IPS-15b (cell line): ENCODE results near the gene PLXNA1.

Experiments
- H3K27me3 ChIP-seq: one replicate; pipeline ENCODE4 v1.6.1; 2013; ENCODE audit warnings: low read length; ENCODE audit not compliant: control insufficient read depth, insufficient read depth
- H3K36me3 ChIP-seq: one replicate; pipeline ENCODE4 v1.6.1; 2013; ENCODE audit warnings: low read length; ENCODE audit not compliant: control insufficient read depth, insufficient read depth
- H3K4me1 ChIP-seq: one replicate; pipeline ENCODE4 v1.6.1; 2013; ENCODE audit warnings: mild to moderate bottlenecking, low read length; ENCODE audit not compliant: control insufficient read depth, insufficient read depth
- H3K4me3 ChIP-seq: one replicate; pipeline ENCODE4 v1.5.1; 2013; ENCODE audit warnings: low read depth, low read length
- H3K9ac ChIP-seq: one replicate; pipeline ENCODE4 v1.6.1; 2013; ENCODE audit warnings: low read depth, mild to moderate bottlenecking, low read length
- H3K9me3 ChIP-seq: one replicate; pipeline ENCODE4 v1.6.1; 2013; ENCODE audit warnings: mild to moderate bottlenecking, low read length; ENCODE audit not compliant: control insufficient read depth, insufficient read depth

PLXNA1 gene

GRCh38 chr3:126982471-126983175, at the start of gene PLXNA1:
TSS of gene PLXNA1 (plus strand) at chr3:126983115. CDS start at chr3:126988594, 5,479 bp downstream.
- Histone ChIP-seq H3K4me1 (peaks cover 4% of the 10 kb centered on the region), H3K27me3 (peaks cover 9% of the 10 kb centered on the region), H3K36me3 (no peaks in the 10 kb centered on the region), H3K9ac (peak within 1 kb of the TSS; percentile 60), H3K9me3 (no peaks in the 10 kb centered on the region), H3K4me3 (peak within 1 kb of the TSS; percentile 60)

- Histone ChIP-seq H3K27me3 (no peaks in the 10 kb centered on the region), H3K4me3 (no peak overlapping the region), H3K4me1 (no peaks in the 10 kb centered on the region), H3K9me3 (no peaks in the 10 kb centered on the region), H3K9ac (no peak overlapping the region), H3K36me3 (no peaks in the 10 kb centered on the region)
Observed at GRCh38 chr3:126934031-126934531, 48.8 kb upstream of the PLXNA1 start.

- Histone ChIP-seq H3K4me1 (no peaks in the 10 kb centered on the region), H3K4me3 (no peak overlapping the region), H3K36me3 (no peaks in the 10 kb centered on the region), H3K9ac (no peak overlapping the region), H3K9me3 (no peaks in the 10 kb centered on the region), H3K27me3 (no peaks in the 10 kb centered on the region)
Observed at GRCh38 chr3:126934991-126935390, 47.9 kb upstream of the PLXNA1 start.

DNA sequence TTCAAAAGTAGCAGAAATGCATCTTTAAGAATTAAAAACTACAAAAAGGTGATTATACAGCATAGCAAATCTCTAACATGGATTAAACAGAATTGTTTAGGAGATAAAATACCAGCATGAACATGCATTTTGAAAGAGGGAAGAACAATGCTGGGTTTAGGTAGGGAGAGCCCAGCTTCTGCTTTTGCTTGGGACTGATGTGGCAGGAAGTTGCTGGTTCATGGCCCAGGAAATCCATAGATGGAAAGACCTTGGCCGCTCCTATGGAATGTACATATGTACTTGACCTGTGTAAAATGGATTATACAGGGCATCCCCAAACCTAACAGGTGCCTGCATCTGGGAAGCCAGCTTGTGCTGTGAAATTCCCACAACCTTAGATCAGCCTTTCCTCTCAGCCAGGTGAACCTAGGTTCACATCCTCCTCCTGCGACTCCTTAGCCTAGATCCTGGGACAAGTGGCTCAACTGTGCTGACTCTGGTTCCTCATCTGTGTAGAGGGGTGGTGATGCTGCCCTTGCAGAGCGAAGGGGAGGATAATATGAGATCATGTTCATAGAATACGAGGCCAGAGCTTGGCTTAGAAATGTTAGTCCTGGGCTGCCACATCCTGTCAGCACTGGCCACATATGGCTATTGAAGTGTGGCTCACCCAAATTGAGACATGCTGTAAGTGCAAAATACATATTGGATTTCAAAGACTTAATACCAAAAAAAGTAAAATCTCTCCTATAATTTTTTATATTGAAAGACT, 47.0 kb upstream of the PLXNA1 start:
- Histone ChIP-seq H3K27me3 (no peaks in the 10 kb centered on the region), H3K4me3 (no peak overlapping the region), H3K4me1 (no peaks in the 10 kb centered on the region), H3K9me3 (no peaks in the 10 kb centered on the region), H3K9ac (no peak overlapping the region), H3K36me3 (no peaks in the 10 kb centered on the region)

- H3K4me1 ChIP-seq: no peaks in the 10 kb centered on the region
- H3K9me3 ChIP-seq: no peaks in the 10 kb centered on the region
- H3K36me3 ChIP-seq: no peaks in the 10 kb centered on the region
- no peak overlapping the region for H3K9ac ChIP-seq
- H3K4me3 ChIP-seq: no peak overlapping the region
- H3K27me3 ChIP-seq: no peaks in the 10 kb centered on the region
Observed at GRCh38 chr3:126936853-126937425, 46.0 kb upstream of the PLXNA1 start.

- no peak overlapping the region for H3K9ac ChIP-seq
- H3K4me3 ChIP-seq: no peak overlapping the region
- no peaks in the 10 kb centered on the region for H3K9me3 ChIP-seq
- H3K27me3 ChIP-seq: no peaks in the 10 kb centered on the region
- H3K36me3 ChIP-seq: no peaks in the 10 kb centered on the region
- H3K4me1 ChIP-seq: no peaks in the 10 kb centered on the region
Observed at GRCh38 chr3:126937533-126937932, 45.4 kb upstream of the PLXNA1 start.

GRCh38 chr3:126937973-126938372, 44.9 kb upstream of the PLXNA1 start:
- Histone ChIP-seq H3K4me1 (no peaks in the 10 kb centered on the region), H3K27me3 (no peaks in the 10 kb centered on the region), H3K36me3 (no peaks in the 10 kb centered on the region), H3K9ac (no peak overlapping the region), H3K9me3 (no peaks in the 10 kb centered on the region), H3K4me3 (no peak overlapping the region)

DNA sequence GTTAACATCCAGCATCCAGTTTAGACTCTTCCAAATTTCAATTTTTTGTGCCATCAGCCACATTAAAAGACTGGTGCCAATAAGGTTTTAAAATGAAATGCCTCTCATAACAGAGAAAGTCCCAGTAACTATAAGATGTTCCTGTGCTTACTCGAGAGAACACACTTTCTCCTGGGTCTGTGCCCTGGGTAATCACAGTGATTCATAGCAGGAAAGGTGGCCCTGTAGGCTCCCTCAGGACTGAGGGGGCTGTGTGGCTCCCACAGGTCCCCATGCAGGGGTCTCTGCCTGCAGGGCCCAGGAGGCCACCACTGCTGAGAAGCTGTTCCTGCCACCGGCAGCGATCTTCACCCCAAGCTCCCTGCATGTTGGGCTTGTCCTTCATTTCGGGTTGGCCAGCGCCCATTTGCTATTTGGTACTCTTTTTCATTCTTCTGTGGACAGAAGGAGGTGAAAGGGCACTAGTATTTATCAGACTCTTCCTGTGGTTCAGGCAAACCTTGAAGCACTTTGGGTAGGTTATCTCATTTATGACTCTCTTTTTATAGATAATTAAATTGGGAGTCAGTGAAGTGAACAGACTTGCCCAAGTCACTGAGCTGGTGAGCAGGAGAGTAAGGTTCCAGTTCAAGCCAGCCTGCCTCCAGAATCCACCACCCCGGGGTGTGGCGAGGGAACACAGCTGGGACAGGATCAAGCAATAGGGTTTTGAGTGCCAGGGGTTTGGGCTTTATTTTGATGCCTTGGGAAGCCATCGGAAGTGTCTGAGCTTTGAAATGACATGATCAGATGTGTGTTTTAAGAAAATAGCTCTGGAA, 44.2 kb upstream of the PLXNA1 start:
- Histone ChIP-seq H3K9me3 (no peaks in the 10 kb centered on the region), H3K4me1 (no peaks in the 10 kb centered on the region), H3K9ac (no peak overlapping the region), H3K36me3 (no peaks in the 10 kb centered on the region), H3K27me3 (no peaks in the 10 kb centered on the region), H3K4me3 (no peak overlapping the region)

DNA sequence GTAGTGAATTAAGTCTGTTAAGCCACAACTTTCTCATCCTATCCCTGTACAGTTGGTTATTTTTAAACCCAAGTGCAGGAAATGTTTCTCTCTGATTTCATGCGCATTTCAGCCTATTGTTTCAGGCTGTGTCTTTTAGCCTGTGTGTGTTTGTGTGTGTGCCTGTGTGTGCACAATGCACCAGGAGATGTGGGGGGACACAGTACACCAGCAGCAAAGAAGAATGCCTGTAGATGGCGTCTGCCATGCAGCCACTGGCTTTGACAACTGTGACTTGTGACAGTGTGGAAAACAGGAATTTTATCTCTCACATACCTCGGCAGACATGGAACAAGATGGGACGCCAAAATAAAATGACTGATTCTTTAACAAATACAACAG, 43.6 kb upstream of the PLXNA1 start:
- Histone ChIP-seq H3K9ac (no peak overlapping the region), H3K27me3 (no peaks in the 10 kb centered on the region), H3K4me1 (no peaks in the 10 kb centered on the region), H3K4me3 (no peak overlapping the region), H3K9me3 (no peaks in the 10 kb centered on the region), H3K36me3 (no peaks in the 10 kb centered on the region)

DNA sequence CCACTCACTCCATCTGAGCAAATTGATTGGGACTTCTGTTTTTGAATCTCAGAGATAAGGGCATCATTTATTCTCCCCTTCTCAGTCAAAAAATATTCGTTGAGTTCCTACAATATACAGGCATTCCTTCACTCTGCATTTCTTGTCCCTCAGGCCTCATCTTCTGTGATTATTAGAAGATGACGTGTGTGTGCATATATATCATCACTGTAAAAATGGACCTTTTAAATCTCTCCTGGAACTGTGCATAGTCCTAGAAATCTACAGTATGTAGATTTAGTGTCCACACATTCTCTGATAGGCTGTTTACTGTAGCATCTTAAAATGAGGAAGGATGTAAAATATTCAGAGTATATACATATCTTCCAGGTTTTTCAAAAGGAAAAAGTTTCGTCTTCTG, 43.2 kb upstream of the PLXNA1 start:
- no peaks in the 10 kb centered on the region for H3K27me3 ChIP-seq
- H3K36me3 ChIP-seq: no peaks in the 10 kb centered on the region
- H3K4me1 ChIP-seq: no peaks in the 10 kb centered on the region
- no peak overlapping the region for H3K9ac ChIP-seq
- no peaks in the 10 kb centered on the region for H3K9me3 ChIP-seq
- no peak overlapping the region for H3K4me3 ChIP-seq

GRCh38 chr3:126941721-126942270, 41.1 kb upstream of the PLXNA1 start:
- H3K9ac ChIP-seq: no peak overlapping the region
- H3K4me3 ChIP-seq: no peak overlapping the region
- no peaks in the 10 kb centered on the region for H3K36me3 ChIP-seq
- H3K9me3 ChIP-seq: no peaks in the 10 kb centered on the region
- no peaks in the 10 kb centered on the region for H3K4me1 ChIP-seq
- no peaks in the 10 kb centered on the region for H3K27me3 ChIP-seq
